Measurements from ENCODE around the gene SAPCD2. TPM values are rescaled to one million over a fixed set of nuclear protein-coding genes. Genes with fewer than 3 reads are reported as not detected.
A peak's percentile ranks its signal among the peaks of the same experiment; 100 is the strongest.

SAPCD2 gene
- total and polyA plus RNA-seq, 2 of the 8 experiments (the other 6 are each of a cell fraction or from before 2014, with no cell fraction given), result 12.7 to 32.1 TPM

GRCh38 chr9:137078701-137079400, 8.5 kb upstream of the SAPCD2 start:
- CTCF ChIA-PET (ENCODE audit: partially characterized antibody), result interaction anchor here (1.8 to 2.8 kb wide), 3 partner anchors 8 to 11 kb away, joined by 8 to 19 read pairs (median 10); partner anchors contain the start of gene SAPCD2
- Histone ChIP-seq H3K79me2 (ENCODE audit: control insufficient read depth in 1 of 2, insufficient read depth in 2 of 2, low read length in 2 of 2) (no peaks in the 10 kb centered on the region), H3K4me2 (ENCODE audit: insufficient read depth in 1 of 2, low read depth in 2 of 2, low read length in 2 of 2) (peak overlapping the region; percentile 97 to 99), H3K14ac (ENCODE audit: insufficient read length) (no peak overlapping the region), H2BK20ac (ENCODE audit: low read length) (no peak overlapping the region), H3K4me3 (ENCODE audit: extremely low read depth in 1 of 4, insufficient read depth in 2 of 4, low read depth in 3 of 4, low read length in 4 of 4) (peak overlapping the region; percentile 33 to 57 (median 42); a peak in 7 of 8 replicates), H3K4ac (replicated peaks; ENCODE audit: insufficient read length, low read depth, low read length) (no peak overlapping the region), H4K8ac (ENCODE audit: extremely low read depth, insufficient read depth, low read length) (peak overlapping the region; percentile 74), H2BK12ac (ENCODE audit: low read depth, low read length) (no peak overlapping the region), H4K5ac (ENCODE audit: insufficient read length, low read depth, low read length) (no peak overlapping the region), H4K20me1 (replicated peaks in 1 of 2; ENCODE audit: control insufficient read depth in 1 of 2, insufficient read depth in 2 of 2, low read length in 2 of 2) (peaks cover 0 to 7% of the 10 kb centered on the region in 2 experiments), H3K36me3 (ENCODE audit: control insufficient read depth in 2 of 4, insufficient read depth in 4 of 4, low read length in 3 of 4) (no peaks in the 10 kb centered on the region; a peak in 1 of 8 replicates), H2AFZ (ENCODE audit: low read length) (peak overlapping the region; percentile 90; the same call in 1 of the 2 replicates), H2BK15ac (ENCODE audit: low read length) (peak overlapping the region; percentile 72; the same call in 1 of the 2 replicates), H3K23me2 (ENCODE audit: low read depth, low read length) (peaks cover 13% of the 10 kb centered on the region; the same call in 1 of the 2 replicates), H3K56ac (replicated peaks; ENCODE audit: insufficient read length, low read depth, low read length) (no peak overlapping the region), H2BK5ac (ENCODE audit: low read depth, low read length) (no peak overlapping the region), H3K4me1 (replicated peaks in 1 of 4; ENCODE audit: control insufficient read depth in 3 of 4, insufficient read depth in 4 of 4, low read length in 3 of 4) (peaks cover 0 to 20% (median 12%) of the 10 kb centered on the region in 4 experiments; a peak in 6 of 7 replicates), H3K9ac (replicated peaks in 1 of 4; ENCODE audit: extremely low read depth in 1 of 4, low read depth in 3 of 4, low read length in 3 of 4) (no peak overlapping the region; a peak in 1 of 7 replicates), H2AK5ac (ENCODE audit: low read depth, low read length) (no peak overlapping the region), H3K23ac (ENCODE audit: insufficient read length) (no peak overlapping the region), H4K91ac (replicated peaks; ENCODE audit: insufficient read length, low read length) (peak overlapping the region; percentile 84), H3K27me3 (replicated peaks in 1 of 4; ENCODE audit: control insufficient read depth in 3 of 4, extremely low read depth in 1 of 4, insufficient read depth in 3 of 4, low read length in 3 of 4) (peaks cover 20 to 49% (median 34%) of the 10 kb centered on the region in 4 experiments), H3K18ac (ENCODE audit: extremely low read depth, low read length) (no peak overlapping the region), H2BK120ac (replicated peaks; ENCODE audit: low read depth, low read length) (no peak overlapping the region), H3K9me3 (ENCODE audit: insufficient read depth in 2 of 2, low read depth in 1 of 2, low read length in 1 of 2) (no peaks in the 10 kb centered on the region), H3K79me1 (ENCODE audit: low read depth, low read length) (no peaks in the 10 kb centered on the region), H3K27ac (ENCODE audit: low read depth, low read length) (no peak overlapping the region)
- no peak for FAIRE-seq
- WGBS, 2 experiments (ENCODE audit: extremely low coverage in 1 of 2, insufficient coverage in 1 of 2, insufficient read length in 1 of 2, insufficient replicate concordance in 2 of 2, low coverage in 1 of 2, low lambda C conversion rate in 2 of 2, missing lambda C conversion rate in 1 of 2), result 13% methylated on average over 36 of the region's 51 CpGs; no CpG with 5 or more reads in 1 of the 2 experiments
- DNase-seq (ENCODE audit: low read depth in 1 of 2, low spot score in 2 of 2), result peak in 1 of 2 experiments; percentile 81
- POLR2A ChIA-PET (ENCODE audit: partially characterized antibody), result interaction anchor here (1.1 kb wide), 2 partner anchors 8 to 232 kb away, joined by 3 to 4 read pairs; partner anchors contain the start of gene MAN1B1
- no peak for TF ChIP-seq KDM4A (IDR thresholded peaks at IDR 0.05; ENCODE audit: low read depth, low read length, severe bottlenecking)
- peak in 1 of 2 experiments; percentile 48; a peak in 1 of 4 replicates for TF ChIP-seq SIN3A (conservative IDR thresholded peaks at IDR 0.05 in 1 of 2, IDR thresholded peaks at IDR 0.05 in 1 of 2; ENCODE audit: low read depth in 1 of 2, low read length in 2 of 2)
- TF ChIP-seq CREB1 (IDR thresholded peaks at IDR 0.05), result no peak
- no peak for TF ChIP-seq RBBP5 (IDR thresholded peaks at IDR 0.05; ENCODE audit: borderline replicate concordance, low read depth, low read length)
- TF ChIP-seq RNF2 (IDR thresholded peaks at IDR 0.05; ENCODE audit: borderline replicate concordance, low read depth, low read length, missing control alignments, poor library complexity, severe bottlenecking), result peak; percentile 47
- TF ChIP-seq SUZ12 (IDR thresholded peaks at IDR 0.05; ENCODE audit: low read length), result peak; percentile 18; the same call in 1 of the 2 replicates
- TF ChIP-seq MAX (IDR thresholded peaks at IDR 0.05), result peak; percentile 37
- no peak for TF ChIP-seq TAF7 (optimal IDR thresholded peaks at IDR 0.05; ENCODE audit: borderline replicate concordance, low read depth, low read length)
- peak; percentile 55 for TF ChIP-seq EZH2 (IDR thresholded peaks at IDR 0.05; ENCODE audit: low read depth, low read length, severe bottlenecking)
